Hepatocyte (in vitro differentiated cells): ENCODE data around the gene STIM2.

ENCODE experiments used
- EZH2phosphoT487 ChIP-seq: fragments of 200-600 bp; sonication (generic); IDR thresholded peaks from one replicate; pipeline ENCODE4 v1.6.1; 2018; ENCODE audit warnings: antibody characterized with exemption, mild to moderate bottlenecking, low read depth, moderate library complexity; ENCODE audit not compliant: unreplicated experiment, severe bottlenecking
- TF ChIP-seq, protein P1 (sequence below): fragments of 200-600 bp; sonication (generic); IDR thresholded peaks from 2 replicates; pipeline ENCODE4 v1.5.1; 2016; ENCODE audit warnings: antibody characterized with exemption, mild to moderate bottlenecking; ENCODE audit not compliant: poor library complexity

DNA sequence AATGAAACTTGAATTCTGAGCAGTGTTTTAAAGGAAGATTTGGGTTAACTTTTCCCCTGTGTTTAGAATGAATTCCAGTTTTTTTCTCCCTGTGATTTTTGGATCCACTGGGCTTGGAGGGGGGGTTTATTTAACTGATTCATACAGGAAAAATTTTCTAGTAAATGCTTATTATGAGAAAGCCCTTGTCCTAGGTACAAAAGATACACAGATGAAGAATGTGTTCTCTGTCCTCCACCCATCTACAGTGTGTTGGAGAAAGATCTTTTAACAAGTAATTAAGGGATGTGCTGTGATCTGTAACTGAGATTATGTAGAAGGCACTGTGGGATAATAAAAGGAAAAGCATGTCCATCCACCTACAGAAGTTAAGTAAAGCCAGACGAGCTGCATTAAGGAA, 103.9 kb downstream of the STIM2 start:
- TF ChIP-seq, protein P1, sequence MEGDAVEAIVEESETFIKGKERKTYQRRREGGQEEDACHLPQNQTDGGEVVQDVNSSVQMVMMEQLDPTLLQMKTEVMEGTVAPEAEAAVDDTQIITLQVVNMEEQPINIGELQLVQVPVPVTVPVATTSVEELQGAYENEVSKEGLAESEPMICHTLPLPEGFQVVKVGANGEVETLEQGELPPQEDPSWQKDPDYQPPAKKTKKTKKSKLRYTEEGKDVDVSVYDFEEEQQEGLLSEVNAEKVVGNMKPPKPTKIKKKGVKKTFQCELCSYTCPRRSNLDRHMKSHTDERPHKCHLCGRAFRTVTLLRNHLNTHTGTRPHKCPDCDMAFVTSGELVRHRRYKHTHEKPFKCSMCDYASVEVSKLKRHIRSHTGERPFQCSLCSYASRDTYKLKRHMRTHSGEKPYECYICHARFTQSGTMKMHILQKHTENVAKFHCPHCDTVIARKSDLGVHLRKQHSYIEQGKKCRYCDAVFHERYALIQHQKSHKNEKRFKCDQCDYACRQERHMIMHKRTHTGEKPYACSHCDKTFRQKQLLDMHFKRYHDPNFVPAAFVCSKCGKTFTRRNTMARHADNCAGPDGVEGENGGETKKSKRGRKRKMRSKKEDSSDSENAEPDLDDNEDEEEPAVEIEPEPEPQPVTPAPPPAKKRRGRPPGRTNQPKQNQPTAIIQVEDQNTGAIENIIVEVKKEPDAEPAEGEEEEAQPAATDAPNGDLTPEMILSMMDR = no peak
- no peak for TF ChIP-seq EZH2phosphoT487
